HEK293 (cell line): Measurements from ENCODE around the gene SCN7A.

Experiments
- CTCF ChIA-PET: fragments of 350-600 bp; formaldehyde crosslinking; extraction: SDS; loops from one replicate; lab custom pipeline; 2021; ENCODE audit warnings: antibody characterized with exemption; lab: Yijun Ruan, JAX
- POLR2A ChIA-PET: fragments of 300-600 bp; formaldehyde crosslinking; extraction: SDS; loops from one replicate; lab custom pipeline; 2020; ENCODE audit warnings: antibody characterized with exemption, inconsistent platforms; lab: Yijun Ruan, JAX
- H3K27ac ChIP-seq: fragments of 200-500 bp; sonication (Bioruptor generic); 2 replicates; pipeline ENCODE4 v1.5.1; 2014; ENCODE audit warnings: low read depth, low read length, control low read depth, inconsistent platforms; ENCODE audit errors: extremely low read depth
- H3K36me3 ChIP-seq, 2 experiments: fragments of 200-500 bp in 1 of 2; sonication (Bioruptor generic) in 1 of 2; 1 replicate in 1 of 2; 2 replicates in 1 of 2; pipeline ENCODE4 v1.5.1; 2014 to 2017; ENCODE audit warnings: inconsistent platforms in 2 of 2, low read length in 2 of 2; ENCODE audit not compliant: control insufficient read depth in 2 of 2, insufficient read depth in 1 of 2
- H3K4me1 ChIP-seq: fragments of 200-500 bp; sonication (Bioruptor generic); 2 replicates; pipeline ENCODE4 v1.5.1; 2014; ENCODE audit warnings: mild to moderate bottlenecking, low read length, inconsistent platforms; ENCODE audit not compliant: control insufficient read depth, insufficient read depth
- H3K4me3 ChIP-seq: 2 replicates; pipeline ENCODE4 v1.5.1; 2011; ENCODE audit warnings: low read depth, mild to moderate bottlenecking, control low read depth, low read length, moderate library complexity
- H3K9me3 ChIP-seq: fragments of 200-500 bp; sonication (Bioruptor generic); 2 replicates; pipeline ENCODE4 v1.5.1; 2014; ENCODE audit warnings: low read depth, low read length, inconsistent platforms; ENCODE audit not compliant: control insufficient read depth, insufficient read depth
- HOXA7 ChIP-seq: sonication (generic); formaldehyde crosslinking; IDR thresholded peaks from 2 replicates; pipeline ENCODE4 v1.8.1; 2022; ENCODE audit warnings: missing genetic modification reagents, borderline replicate concordance
- KLF10 ChIP-seq: fragments of 450-650 bp; IDR thresholded peaks from 2 replicates; pipeline ENCODE4 v1.5.1; 2018; ENCODE audit warnings: missing biosample characterization, mild to moderate bottlenecking, missing genetic modification characterization
- ZNF214 ChIP-seq: fragments of 450-650 bp; formaldehyde crosslinking; IDR thresholded peaks from 2 replicates; pipeline ENCODE4 v1.5.1; 2017; ENCODE audit warnings: missing biosample characterization, mild to moderate bottlenecking, missing genetic modification characterization, borderline replicate concordance
- ZNF221 ChIP-seq: fragments of 450-650 bp; formaldehyde crosslinking; IDR thresholded peaks from 2 replicates; pipeline ENCODE4 v1.5.1; 2017; ENCODE audit warnings: missing biosample characterization, missing genetic modification characterization, borderline replicate concordance
- ZNF266 ChIP-seq: fragments of 450-650 bp; formaldehyde crosslinking; IDR thresholded peaks from 2 replicates; pipeline ENCODE4 v1.5.1; 2016; ENCODE audit warnings: missing biosample characterization, missing genetic modification characterization, low read depth
- ZNF302 ChIP-seq: fragments of 450-650 bp; formaldehyde crosslinking; IDR thresholded peaks from 2 replicates; pipeline ENCODE4 v1.5.1; 2016; ENCODE audit warnings: missing biosample characterization, missing genetic modification characterization, low read depth
- ZNF311 ChIP-seq: fragments of 450-650 bp; formaldehyde crosslinking; IDR thresholded peaks from 2 replicates; pipeline ENCODE4 v1.5.1; 2017; ENCODE audit warnings: missing biosample characterization, missing genetic modification characterization, borderline replicate concordance
- ZNF324 ChIP-seq: fragments of 450-650 bp; formaldehyde crosslinking; IDR thresholded peaks from 2 replicates; pipeline ENCODE4 v1.5.1; 2016; ENCODE audit warnings: missing biosample characterization, missing genetic modification characterization
- ZNF433 ChIP-seq: fragments of 450-650 bp; formaldehyde crosslinking; IDR thresholded peaks from 2 replicates; pipeline ENCODE4 v1.5.1; 2016; ENCODE audit warnings: missing biosample characterization, missing genetic modification characterization, low read depth
- ZNF510 ChIP-seq: fragments of 450-650 bp; formaldehyde crosslinking; IDR thresholded peaks from 2 replicates; pipeline ENCODE4 v1.5.1; 2018; ENCODE audit warnings: mild to moderate bottlenecking, missing genetic modification characterization, missing biosample characterization; ENCODE audit not compliant: insufficient replicate concordance
- ZNF521 ChIP-seq: fragments of 450-650 bp; formaldehyde crosslinking; IDR thresholded peaks from 2 replicates; pipeline ENCODE4 v1.5.1; 2017; ENCODE audit warnings: missing biosample characterization, mild to moderate bottlenecking, missing genetic modification characterization
- ZNF530 ChIP-seq: fragments of 450-650 bp; formaldehyde crosslinking; IDR thresholded peaks from 2 replicates; pipeline ENCODE4 v1.5.1; 2016; ENCODE audit warnings: low read depth, missing biosample characterization, missing genetic modification characterization
- ZNF555 ChIP-seq: fragments of 450-650 bp; formaldehyde crosslinking; conservative IDR thresholded peaks from 2 replicates; pipeline ENCODE4 v1.5.1; 2017; ENCODE audit warnings: missing biosample characterization, mild to moderate bottlenecking, missing genetic modification characterization, inconsistent platforms
- ZNF560 ChIP-seq: fragments of 450-650 bp; formaldehyde crosslinking; IDR thresholded peaks from 2 replicates; pipeline ENCODE4 v1.5.1; 2017; ENCODE audit warnings: missing biosample characterization, missing genetic modification characterization, borderline replicate concordance
- ZNF664 ChIP-seq: fragments of 450-650 bp; formaldehyde crosslinking; IDR thresholded peaks from 2 replicates; pipeline ENCODE4 v1.5.1; 2016; ENCODE audit warnings: missing biosample characterization, missing genetic modification characterization
- ZNF747 ChIP-seq: fragments of 450-650 bp; formaldehyde crosslinking; IDR thresholded peaks from 2 replicates; pipeline ENCODE4 v1.5.1; 2016; ENCODE audit warnings: missing biosample characterization, missing genetic modification characterization
- ZNF76 ChIP-seq: fragments of 450-650 bp; formaldehyde crosslinking; IDR thresholded peaks from 2 replicates; pipeline ENCODE4; 2016; ENCODE audit warnings: low read depth, missing biosample characterization, missing genetic modification characterization, borderline replicate concordance
- ZNF785 ChIP-seq: fragments of 450-650 bp; formaldehyde crosslinking; IDR thresholded peaks from 2 replicates; pipeline ENCODE4 v1.5.1; 2016; ENCODE audit warnings: missing biosample characterization, missing genetic modification characterization
- ZNF843 ChIP-seq: fragments of 450-650 bp; formaldehyde crosslinking; IDR thresholded peaks from 2 replicates; pipeline ENCODE4 v1.5.1; 2016; ENCODE audit warnings: missing biosample characterization, missing genetic modification characterization
- ZSCAN16 ChIP-seq: fragments of 450-650 bp; formaldehyde crosslinking; IDR thresholded peaks from 2 replicates; pipeline ENCODE4 v1.5.1; 2016; ENCODE audit warnings: missing biosample characterization, missing genetic modification characterization
- ZSCAN23 ChIP-seq: fragments of 450-650 bp; formaldehyde crosslinking; IDR thresholded peaks from 2 replicates; pipeline ENCODE4 v1.5.1; 2016; ENCODE audit warnings: missing biosample characterization, missing genetic modification characterization
- TF ChIP-seq, protein P1 (sequence below): fragments of 450-650 bp; formaldehyde crosslinking; IDR thresholded peaks from 2 replicates; pipeline ENCODE4 v1.5.1; 2016; ENCODE audit warnings: missing biosample characterization, missing genetic modification characterization
- TF ChIP-seq, protein P2 (sequence below): sonication (generic); formaldehyde crosslinking; IDR thresholded peaks from 2 replicates; pipeline ENCODE4 v1.8.1; 2022; ENCODE audit warnings: mild to moderate bottlenecking, moderate library complexity, missing genetic modification reagents
- TF ChIP-seq, protein P3 (sequence below): fragments of 450-650 bp; formaldehyde crosslinking; IDR thresholded peaks from 2 replicates; pipeline ENCODE4 v1.5.1; 2016; ENCODE audit warnings: missing biosample characterization, missing genetic modification characterization
- TF ChIP-seq, protein P4 (sequence below): fragments of 450-650 bp; formaldehyde crosslinking; IDR thresholded peaks from 2 replicates; pipeline ENCODE4 v1.5.1; 2016; ENCODE audit warnings: missing biosample characterization, missing genetic modification characterization
- TF ChIP-seq, protein P5 (sequence below): fragments of 450-650 bp; formaldehyde crosslinking; IDR thresholded peaks from 2 replicates; pipeline ENCODE4 v1.5.1; 2016; ENCODE audit warnings: missing biosample characterization, missing genetic modification characterization
- TF ChIP-seq, protein P6 (sequence below): fragments of 450-650 bp; formaldehyde crosslinking; IDR thresholded peaks from 2 replicates; pipeline ENCODE4 v1.5.1; 2016; ENCODE audit warnings: missing biosample characterization, missing genetic modification characterization

Gene SCN7A

DNA sequence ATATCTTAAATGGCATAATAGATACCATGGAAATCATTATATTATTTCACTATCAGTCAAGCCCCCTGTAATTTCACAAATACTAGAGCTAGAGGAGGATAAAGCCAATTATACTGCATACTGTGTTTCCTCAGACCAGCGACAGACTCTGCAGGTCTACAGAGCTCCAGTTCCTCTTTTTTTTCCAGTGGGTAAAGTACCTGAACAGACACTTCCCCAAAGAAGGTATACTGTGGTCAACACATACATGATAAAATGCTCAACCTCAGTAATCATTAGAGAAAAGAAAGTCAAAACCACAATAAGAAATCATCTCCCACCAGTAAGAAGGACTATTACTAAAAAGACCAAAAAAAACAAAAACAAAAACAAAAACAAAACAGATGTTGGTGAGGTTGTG lies 44.6 kb downstream of the SCN7A start:
- CTCF ChIA-PET, result no interaction called here
- Histone ChIP-seq H3K27ac (no peak overlapping the region), H3K9me3 (no peaks in the 10 kb centered on the region), H3K36me3 (no peaks in the 10 kb centered on the region), H3K4me1 (no peaks in the 10 kb centered on the region), H3K4me3 (no peak overlapping the region)
- no peak for TF ChIP-seq ZNF530 (tag by site-specific recombination)
- TF ChIP-seq, protein P1, sequence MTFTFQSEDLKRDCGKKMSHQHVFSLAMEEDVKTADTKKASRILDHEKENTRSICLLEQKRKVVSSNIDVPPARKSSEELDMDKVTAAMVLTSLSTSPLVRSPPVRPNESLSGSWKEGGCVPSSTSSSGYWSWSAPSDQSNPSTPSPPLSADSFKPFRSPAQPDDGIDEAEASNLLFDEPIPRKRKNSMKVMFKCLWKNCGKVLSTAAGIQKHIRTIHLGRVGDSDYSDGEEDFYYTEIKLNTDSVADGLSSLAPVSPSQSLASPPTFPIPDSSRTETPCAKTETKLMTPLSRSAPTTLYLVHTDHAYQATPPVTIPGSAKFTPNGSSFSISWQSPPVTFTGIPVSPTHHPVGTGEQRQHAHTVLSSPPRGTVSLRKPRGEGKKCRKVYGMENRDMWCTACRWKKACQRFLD, result no peak
- TF ChIP-seq ZNF510, result no peak
- no peak for TF ChIP-seq ZNF664
- no peak for TF ChIP-seq ZSCAN16 (tag by site-specific recombination)
- no peak for TF ChIP-seq ZNF221 (tag by site-specific recombination)
- TF ChIP-seq HOXA7 (CRISPR knock-in tag), result no peak
- no peak for TF ChIP-seq ZSCAN23 (tag by site-specific recombination)
- no peak for TF ChIP-seq ZNF76
- TF ChIP-seq, protein P2, sequence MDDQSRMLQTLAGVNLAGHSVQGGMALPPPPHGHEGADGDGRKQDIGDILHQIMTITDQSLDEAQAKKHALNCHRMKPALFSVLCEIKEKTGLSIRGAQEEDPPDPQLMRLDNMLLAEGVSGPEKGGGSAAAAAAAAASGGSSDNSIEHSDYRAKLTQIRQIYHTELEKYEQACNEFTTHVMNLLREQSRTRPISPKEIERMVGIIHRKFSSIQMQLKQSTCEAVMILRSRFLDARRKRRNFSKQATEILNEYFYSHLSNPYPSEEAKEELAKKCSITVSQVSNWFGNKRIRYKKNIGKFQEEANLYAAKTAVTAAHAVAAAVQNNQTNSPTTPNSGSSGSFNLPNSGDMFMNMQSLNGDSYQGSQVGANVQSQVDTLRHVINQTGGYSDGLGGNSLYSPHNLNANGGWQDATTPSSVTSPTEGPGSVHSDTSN (CRISPR knock-in tag), result no peak
- TF ChIP-seq ZNF311 (tag by site-specific recombination), result no peak
- TF ChIP-seq, protein P3, sequence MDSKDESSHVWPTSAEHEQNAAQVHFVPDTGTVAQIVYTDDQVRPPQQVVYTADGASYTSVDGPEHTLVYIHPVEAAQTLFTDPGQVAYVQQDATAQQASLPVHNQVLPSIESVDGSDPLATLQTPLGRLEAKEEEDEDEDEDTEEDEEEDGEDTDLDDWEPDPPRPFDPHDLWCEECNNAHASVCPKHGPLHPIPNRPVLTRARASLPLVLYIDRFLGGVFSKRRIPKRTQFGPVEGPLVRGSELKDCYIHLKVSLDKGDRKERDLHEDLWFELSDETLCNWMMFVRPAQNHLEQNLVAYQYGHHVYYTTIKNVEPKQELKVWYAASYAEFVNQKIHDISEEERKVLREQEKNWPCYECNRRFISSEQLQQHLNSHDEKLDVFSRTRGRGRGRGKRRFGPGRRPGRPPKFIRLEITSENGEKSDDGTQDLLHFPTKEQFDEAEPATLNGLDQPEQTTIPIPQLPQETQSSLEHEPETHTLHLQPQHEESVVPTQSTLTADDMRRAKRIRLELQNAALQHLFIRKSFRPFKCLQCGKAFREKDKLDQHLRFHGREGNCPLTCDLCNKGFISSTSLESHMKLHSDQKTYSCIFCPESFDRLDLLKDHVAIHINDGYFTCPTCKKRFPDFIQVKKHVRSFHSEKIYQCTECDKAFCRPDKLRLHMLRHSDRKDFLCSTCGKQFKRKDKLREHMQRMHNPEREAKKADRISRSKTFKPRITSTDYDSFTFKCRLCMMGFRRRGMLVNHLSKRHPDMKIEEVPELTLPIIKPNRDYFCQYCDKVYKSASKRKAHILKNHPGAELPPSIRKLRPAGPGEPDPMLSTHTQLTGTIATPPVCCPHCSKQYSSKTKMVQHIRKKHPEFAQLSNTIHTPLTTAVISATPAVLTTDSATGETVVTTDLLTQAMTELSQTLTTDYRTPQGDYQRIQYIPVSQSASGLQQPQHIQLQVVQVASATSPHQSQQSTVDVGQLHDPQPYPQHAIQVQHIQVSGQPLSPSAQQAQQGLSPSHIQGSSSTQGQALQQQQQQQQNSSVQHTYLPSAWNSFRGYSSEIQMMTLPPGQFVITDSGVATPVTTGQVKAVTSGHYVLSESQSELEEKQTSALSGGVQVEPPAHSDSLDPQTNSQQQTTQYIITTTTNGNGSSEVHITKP (tag by site-specific recombination), result no peak
- TF ChIP-seq, protein P4, sequence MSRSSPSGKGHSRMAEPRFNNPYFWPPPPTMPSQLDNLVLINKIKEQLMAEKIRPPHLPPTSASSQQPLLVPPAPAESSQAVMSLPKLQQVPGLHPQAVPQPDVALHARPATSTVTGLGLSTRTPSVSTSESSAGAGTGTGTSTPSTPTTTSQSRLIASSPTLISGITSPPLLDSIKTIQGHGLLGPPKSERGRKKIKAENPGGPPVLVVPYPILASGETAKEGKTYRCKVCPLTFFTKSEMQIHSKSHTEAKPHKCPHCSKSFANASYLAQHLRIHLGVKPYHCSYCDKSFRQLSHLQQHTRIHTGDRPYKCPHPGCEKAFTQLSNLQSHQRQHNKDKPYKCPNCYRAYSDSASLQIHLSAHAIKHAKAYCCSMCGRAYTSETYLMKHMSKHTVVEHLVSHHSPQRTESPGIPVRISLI (tag by site-specific recombination), result no peak
- TF ChIP-seq, protein P5, sequence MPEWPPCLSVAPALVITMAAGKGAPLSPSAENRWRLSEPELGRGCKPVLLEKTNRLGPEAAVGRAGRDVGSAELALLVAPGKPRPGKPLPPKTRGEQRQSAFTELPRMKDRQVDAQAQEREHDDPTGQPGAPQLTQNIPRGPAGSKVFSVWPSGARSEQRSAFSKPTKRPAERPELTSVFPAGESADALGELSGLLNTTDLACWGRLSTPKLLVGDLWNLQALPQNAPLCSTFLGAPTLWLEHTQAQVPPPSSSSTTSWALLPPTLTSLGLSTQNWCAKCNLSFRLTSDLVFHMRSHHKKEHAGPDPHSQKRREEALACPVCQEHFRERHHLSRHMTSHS (tag by site-specific recombination), result no peak
- no peak for TF ChIP-seq ZNF302
- POLR2A ChIA-PET, result no interaction called here

DNA sequence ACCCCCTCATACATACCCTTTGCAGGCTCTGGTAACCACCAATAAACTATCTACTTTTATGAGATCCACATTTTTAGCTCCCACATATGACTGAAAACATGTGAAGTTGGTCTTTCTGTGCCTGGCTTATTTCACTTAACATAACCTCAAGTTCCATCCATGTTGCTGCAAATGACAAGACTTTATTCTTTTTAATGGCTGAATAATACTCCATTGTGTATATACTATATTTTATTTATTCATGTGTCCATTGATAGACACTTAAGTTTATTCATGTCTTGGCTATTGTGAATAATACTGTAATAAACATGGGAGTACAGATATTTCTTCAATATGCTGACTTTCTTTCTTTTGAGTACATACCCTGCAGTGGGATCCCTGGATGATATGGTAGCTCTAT lies 45.9 kb downstream of the SCN7A start:
- Histone ChIP-seq H3K4me1 (no peaks in the 10 kb centered on the region), H3K9me3 (no peaks in the 10 kb centered on the region), H3K4me3 (no peak overlapping the region), H3K27ac (no peak overlapping the region), H3K36me3 (no peaks in the 10 kb centered on the region)
- POLR2A ChIA-PET, result no interaction called here
- CTCF ChIA-PET, result no interaction called here
- TF ChIP-seq, protein P6, sequence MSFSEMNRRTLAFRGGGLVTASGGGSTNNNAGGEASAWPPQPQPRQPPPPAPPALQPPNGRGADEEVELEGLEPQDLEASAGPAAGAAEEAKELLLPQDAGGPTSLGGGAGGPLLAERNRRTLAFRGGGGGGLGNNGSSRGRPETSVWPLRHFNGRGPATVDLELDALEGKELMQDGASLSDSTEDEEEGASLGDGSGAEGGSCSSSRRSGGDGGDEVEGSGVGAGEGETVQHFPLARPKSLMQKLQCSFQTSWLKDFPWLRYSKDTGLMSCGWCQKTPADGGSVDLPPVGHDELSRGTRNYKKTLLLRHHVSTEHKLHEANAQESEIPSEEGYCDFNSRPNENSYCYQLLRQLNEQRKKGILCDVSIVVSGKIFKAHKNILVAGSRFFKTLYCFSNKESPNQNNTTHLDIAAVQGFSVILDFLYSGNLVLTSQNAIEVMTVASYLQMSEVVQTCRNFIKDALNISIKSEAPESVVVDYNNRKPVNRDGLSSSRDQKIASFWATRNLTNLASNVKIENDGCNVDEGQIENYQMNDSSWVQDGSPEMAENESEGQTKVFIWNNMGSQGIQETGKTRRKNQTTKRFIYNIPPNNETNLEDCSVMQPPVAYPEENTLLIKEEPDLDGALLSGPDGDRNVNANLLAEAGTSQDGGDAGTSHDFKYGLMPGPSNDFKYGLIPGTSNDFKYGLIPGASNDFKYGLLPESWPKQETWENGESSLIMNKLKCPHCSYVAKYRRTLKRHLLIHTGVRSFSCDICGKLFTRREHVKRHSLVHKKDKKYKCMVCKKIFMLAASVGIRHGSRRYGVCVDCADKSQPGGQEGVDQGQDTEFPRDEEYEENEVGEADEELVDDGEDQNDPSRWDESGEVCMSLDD (tag by site-specific recombination), result no peak
- no peak for TF ChIP-seq ZNF433
- no peak for TF ChIP-seq ZNF560 (tag by site-specific recombination)
- TF ChIP-seq ZNF266 (tag by site-specific recombination), result no peak
- no peak for TF ChIP-seq KLF10
- TF ChIP-seq ZNF324 (tag by site-specific recombination), result no peak
- TF ChIP-seq ZNF521 (tag by site-specific recombination), result no peak
- no peak for TF ChIP-seq ZNF214 (tag by site-specific recombination)
- no peak for TF ChIP-seq ZNF555
- TF ChIP-seq ZNF843, result no peak
- no peak for TF ChIP-seq ZNF785 (tag by site-specific recombination)
- TF ChIP-seq ZNF747 (tag by site-specific recombination), result no peak
